CD4-positive, alpha-beta memory T cell (primary cell): ENCODE results near the gene NEAT1. TPM values are rescaled to one million over a fixed set of nuclear protein-coding genes. Genes with fewer than 3 reads are reported as not detected.
"Not testable (repeated sequence)": the region's sequence is repeated elsewhere in the genome, so short reads cannot be mapped to it uniquely, and the experiment has no call there.

Experiments used
- CTCF ChIA-PET: fragments of 350-600 bp; sonication (Branson Sonifier 250); formaldehyde crosslinking; loops from one replicate; lab custom pipeline; 2021; ENCODE audit warnings: inconsistent platforms; ENCODE audit not compliant: partially characterized antibody; lab: Charles Lee
- POLR2A ChIA-PET: fragments of 350-600 bp; sonication (Branson Sonifier 250); formaldehyde crosslinking; loops from one replicate; lab custom pipeline; 2021; ENCODE audit not compliant: partially characterized antibody; lab: Charles Lee
- DNase-seq, 5 donors: peaks; one replicate each; pipeline versions ENCODE4 v3.0.0 to v3.0.0-alpha.2; 2020 to 2022; ENCODE audit warnings: mixed read lengths in 1 of 5
- H3K27ac ChIP-seq: one replicate; pipeline ENCODE4 v1.7.0; 2013; ENCODE audit warnings: low read depth, low read length
- H3K27me3 ChIP-seq: 2 replicates; pipeline ENCODE4 v1.7.0; 2013; ENCODE audit warnings: mild to moderate bottlenecking, low read length, moderate library complexity; ENCODE audit not compliant: insufficient read depth
- H3K36me3 ChIP-seq: 2 replicates; pipeline ENCODE4 v1.7.0; 2013; ENCODE audit warnings: mild to moderate bottlenecking, low read length, moderate library complexity; ENCODE audit not compliant: insufficient read depth
- H3K4me1 ChIP-seq: 2 replicates; pipeline ENCODE4 v1.7.0; 2013; ENCODE audit warnings: mild to moderate bottlenecking, low read length, moderate library complexity; ENCODE audit not compliant: insufficient read depth
- H3K4me3 ChIP-seq, 2 donors: one replicate each; pipeline ENCODE4 v1.7.0; 2013; ENCODE audit warnings: low read length in 2 of 2, mild to moderate bottlenecking in 1 of 2
- H3K9me3 ChIP-seq, 2 donors: one replicate each; pipeline ENCODE4 v1.7.0; 2013; ENCODE audit warnings: low read length in 2 of 2, control low read depth in 1 of 2; ENCODE audit not compliant: control insufficient read depth in 1 of 2
- H3K27ac Mint-ChIP-seq, 7 donors: one replicate each; pipeline ENCODE4 v1.8.0; 2020 to 2021; ENCODE audit warnings: mixed read lengths in 7 of 7, mild to moderate bottlenecking in 6 of 7, inconsistent platforms in 3 of 7, moderate library complexity in 3 of 7
- H3K27me3 Mint-ChIP-seq, 2 donors: one replicate each; pipeline ENCODE4 v1.8.0; 2020 to 2021; ENCODE audit warnings: mixed read lengths in 2 of 2
- H3K36me3 Mint-ChIP-seq, 2 donors: one replicate each; pipeline ENCODE4 v1.8.0; 2020 to 2021; ENCODE audit warnings: mixed read lengths in 2 of 2, inconsistent platforms in 1 of 2, mild to moderate bottlenecking in 1 of 2
- H3K4me1 Mint-ChIP-seq, 4 donors: one replicate each; pipeline ENCODE4 v1.8.0; 2020 to 2021; ENCODE audit warnings: mixed read lengths in 4 of 4, mild to moderate bottlenecking in 1 of 4
- H3K4me3 Mint-ChIP-seq, 8 donors: one replicate each; pipeline ENCODE4 v1.8.0; 2020 to 2021; ENCODE audit warnings: mixed read lengths in 8 of 8, mild to moderate bottlenecking in 7 of 8, moderate library complexity in 6 of 8, inconsistent platforms in 3 of 8
- H3K9me3 Mint-ChIP-seq, 8 donors: one replicate each; pipeline ENCODE4 v1.8.0; 2020 to 2021; ENCODE audit warnings: mixed read lengths in 8 of 8, mild to moderate bottlenecking in 5 of 8, inconsistent platforms in 3 of 8, moderate library complexity in 1 of 8
- intact Hi-C: fragments of 100-400 bp; cut with micrococcal nuclease; formaldehyde crosslinking; loops from one replicate; pipeline ENCODE4 v1.15.1; 2023
- polyA plus RNA-seq, 2 donors: library from polyadenylated mRNA; unstranded; fragments of 300-500 nt; fragmentation: Illumina TruSeq; gene quantifications; one replicate each; pipeline ENCODE4 v1.2.3, GENCODE V29; 2021
- total RNA-seq, 2 experiments: library from RNA; stranded (reverse); gene quantifications; one replicate each; pipeline ENCODE4 v1.2.3, GENCODE V29; 2021

The NEAT1 gene
- total and polyA plus RNA-seq, 4 experiments from 2014 or later = 2.3 to 687 (median 344) TPM

DNA sequence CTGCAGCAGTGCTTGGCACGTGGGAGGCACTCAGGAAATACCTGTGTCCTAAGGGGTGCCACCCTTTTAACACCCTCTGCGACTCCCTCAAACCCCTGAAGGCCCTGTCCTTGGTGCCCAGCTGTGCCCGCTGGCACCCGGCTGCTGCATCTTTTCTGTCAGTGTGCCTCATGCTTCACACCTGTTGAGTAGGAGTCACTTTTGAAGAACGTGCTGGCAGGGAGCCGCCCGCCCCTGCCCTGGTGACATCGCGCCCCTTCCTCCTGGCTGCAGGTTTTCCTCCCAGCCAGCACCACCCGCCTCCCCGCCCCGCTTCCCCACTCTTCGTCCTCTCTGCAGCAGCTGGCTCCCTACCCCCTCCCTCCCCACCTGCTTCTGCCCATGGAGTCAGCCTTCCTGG, 18.4 kb upstream of the NEAT1 start:
- intact Hi-C loops = no loop called here
- POLR2A ChIA-PET = interaction anchor here (1.5 to 2.6 kb wide), 2 partner anchors 19 to 93 kb away, joined by 3 to 7 read pairs; partner anchors contain the start of gene NEAT1

DNA sequence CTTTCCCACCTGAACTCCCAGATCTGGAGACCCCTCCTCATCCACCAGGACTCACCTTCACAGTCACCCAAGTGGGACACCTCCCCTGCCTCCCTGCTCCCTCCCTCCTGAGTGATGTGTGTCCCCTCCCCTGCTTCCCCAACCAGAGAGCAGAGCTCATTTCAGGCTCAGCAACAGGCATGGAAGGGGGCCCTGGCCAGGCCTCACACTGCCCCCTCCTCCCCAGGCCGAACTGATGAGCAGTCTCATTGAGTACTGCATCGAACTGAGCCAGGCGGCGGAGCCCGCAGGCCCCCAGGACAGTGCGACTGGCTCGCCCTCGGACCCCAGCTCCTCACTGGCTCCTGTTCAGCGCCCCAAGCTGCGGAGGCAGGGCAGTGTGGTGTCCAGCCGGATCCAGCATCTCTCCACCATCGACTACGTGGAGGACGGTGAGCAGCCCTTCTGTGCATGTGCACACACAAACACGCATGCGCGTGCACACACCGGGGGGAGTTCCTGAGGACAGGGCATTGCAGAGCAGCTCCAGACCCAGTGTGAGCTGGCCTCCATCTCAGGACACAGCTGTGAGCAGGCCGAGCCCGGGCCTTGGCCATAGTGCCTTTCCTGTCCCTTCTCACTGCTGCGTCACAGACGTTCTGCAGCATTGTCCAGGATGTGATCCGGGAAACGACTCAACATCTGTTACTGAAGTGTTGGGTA, 17.8 kb upstream of the NEAT1 start:
- Histone ChIP-seq H3K27ac (no peak overlapping the region), H3K4me1 (no peaks in the 10 kb centered on the region), H3K4me3 (no peak overlapping the region), H3K36me3 (peaks cover 43% of the 10 kb centered on the region), H3K27me3 (no peaks in the 10 kb centered on the region), H3K9me3 (no peaks in the 10 kb centered on the region)
- peaks cover 12 to 47% of the 10 kb centered on the region in 2 donors for H3K36me3 Mint-ChIP-seq
- no peak overlapping the region for H3K4me3 Mint-ChIP-seq
- peak in 1 of 5 donors; percentile 12 for DNase-seq
- peaks cover 0 to 6% (median 1%) of the 10 kb centered on the region in 4 donors for H3K4me1 Mint-ChIP-seq
- ChIA-PET CTCF (interaction anchor here (2.0 kb wide), 1 partner anchor 11 kb away, joined by 10 read pairs; no protein-coding TSS in a partner anchor), POLR2A (interaction anchor here (1.5 to 2.6 kb wide), 3 partner anchors 12 to 93 kb away, joined by 3 to 7 read pairs (median 7); partner anchors contain the start of gene NEAT1)
- H3K27me3 Mint-ChIP-seq = no peaks in the 10 kb centered on the region
- H3K9me3 Mint-ChIP-seq = no peaks in the 10 kb centered on the region
- peak overlapping the region in 1 of 7 donors; percentile 57 for H3K27ac Mint-ChIP-seq
- intact Hi-C loops = no loop called here

More for the DNA sequence above, 18.4 kb upstream of the NEAT1 start:
- H3K4me1 ChIP-seq = no peaks in the 10 kb centered on the region
- peaks cover 39% of the 10 kb centered on the region for H3K36me3 ChIP-seq
- Mint-ChIP-seq H3K27me3 (no peaks in the 10 kb centered on the region), H3K36me3 (peaks cover 12 to 49% of the 10 kb centered on the region in 2 donors), H3K27ac (peak overlapping the region in 1 of 7 donors; percentile 47), H3K4me3 (no peak overlapping the region), H3K9me3 (no peaks in the 10 kb centered on the region), H3K4me1 (peaks cover 0 to 6% (median 1%) of the 10 kb centered on the region in 4 donors)
- no peaks in the 10 kb centered on the region for H3K9me3 ChIP-seq
- no peak overlapping the region for H3K4me3 ChIP-seq
- no peaks in the 10 kb centered on the region for H3K27me3 ChIP-seq
- CTCF ChIA-PET = interaction anchor here (1.1 kb wide), 1 partner anchor 104 kb away, joined by 3 read pairs; no protein-coding TSS in a partner anchor
- H3K27ac ChIP-seq = no peak overlapping the region
- peak in 1 of 5 donors; percentile 9 for DNase-seq

DNA sequence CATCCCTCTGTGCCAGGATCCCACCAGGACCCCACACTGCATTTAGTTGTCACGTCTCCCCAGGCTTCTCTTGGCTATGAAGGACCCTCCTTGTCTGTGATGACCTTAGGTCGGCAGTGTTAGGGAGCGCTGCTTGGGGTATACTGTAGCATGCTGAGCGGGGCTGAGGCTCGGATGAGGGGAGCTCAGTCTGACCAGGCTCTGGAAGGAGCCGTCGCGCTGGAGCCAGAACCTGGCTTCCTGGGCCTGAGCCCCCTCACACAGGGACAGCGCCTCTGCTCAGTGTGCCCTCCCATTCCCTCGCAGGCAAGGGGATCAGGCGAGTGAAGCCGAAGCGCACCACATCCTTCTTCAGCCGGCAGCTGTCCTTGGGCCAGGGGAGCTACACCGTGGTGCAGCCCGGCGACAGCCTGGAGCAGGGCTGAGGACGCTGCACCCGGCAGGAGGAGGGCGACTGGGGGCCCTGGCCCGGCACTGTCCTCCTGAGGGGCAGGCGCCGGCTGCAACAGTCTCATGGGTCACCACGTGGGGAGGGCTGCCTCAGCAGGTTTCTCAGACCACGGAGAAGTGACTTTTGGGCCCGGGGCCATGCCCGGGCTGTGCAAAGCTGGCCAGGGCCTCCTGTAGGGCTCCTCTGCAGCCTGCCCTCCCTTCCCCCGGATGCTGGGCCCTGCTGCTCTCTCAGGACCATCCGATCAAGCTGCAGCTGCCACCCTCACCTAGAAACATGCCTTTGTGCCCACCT, 11.5 kb upstream of the NEAT1 start:
- POLR2A ChIA-PET = interaction anchor here (1.7 to 22.2 kb wide), 4 partner anchors 12 to 88 kb away, joined by 8 to 3839 read pairs (median 602); partner anchors contain the start of genes FRMD8, MALAT1, NEAT1 and SLC25A45
- H3K4me1 Mint-ChIP-seq = peaks cover 3 to 8% (median 6%) of the 10 kb centered on the region in 4 donors
- H3K9me3 Mint-ChIP-seq = no peaks in the 10 kb centered on the region
- peaks cover 8 to 28% of the 10 kb centered on the region in 2 donors for H3K36me3 Mint-ChIP-seq
- Histone ChIP-seq H3K27me3 (no peaks in the 10 kb centered on the region), H3K4me3 (no peak overlapping the region), H3K27ac (no peak overlapping the region), H3K36me3 (peaks cover 27% of the 10 kb centered on the region), H3K9me3 (no peaks in the 10 kb centered on the region), H3K4me1 (peaks cover 6% of the 10 kb centered on the region)
- no peak overlapping the region for H3K27ac Mint-ChIP-seq
- intact Hi-C loops = no loop called here
- DNase-seq = no peak
- CTCF ChIA-PET = interaction anchor here (1.2 to 10.6 kb wide), 3 partner anchors 24 to 98 kb away, joined by 3 to 186 read pairs (median 4); partner anchors contain the start of gene MALAT1
- H3K4me3 Mint-ChIP-seq = no peak overlapping the region
- H3K27me3 Mint-ChIP-seq = no peaks in the 10 kb centered on the region

DNA sequence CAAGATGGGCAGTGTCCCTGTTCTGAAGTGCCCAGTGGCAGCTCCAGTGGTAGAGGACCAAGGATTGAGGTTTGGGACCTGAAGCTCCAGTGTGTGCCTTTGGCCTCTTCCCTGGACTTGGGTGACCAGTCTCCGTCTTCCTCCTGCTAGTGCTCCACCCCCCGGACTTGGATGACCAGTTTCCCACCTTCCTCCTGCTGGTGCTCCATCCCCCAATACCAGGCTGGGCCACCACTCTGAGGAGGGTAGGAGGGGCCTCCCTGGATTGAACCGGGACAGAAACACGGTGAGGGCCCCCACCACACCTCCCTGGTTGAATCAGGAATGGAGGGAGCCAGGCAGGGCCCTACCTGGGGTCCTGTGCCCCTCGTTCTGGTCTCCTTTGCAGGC, 10.9 kb upstream of the NEAT1 start:
- intact Hi-C loops = no loop called here
- Histone ChIP-seq H3K27ac (no peak overlapping the region), H3K9me3 (no peaks in the 10 kb centered on the region), H3K36me3 (peaks cover 27% of the 10 kb centered on the region), H3K4me1 (peaks cover 11% of the 10 kb centered on the region), H3K4me3 (no peak overlapping the region), H3K27me3 (no peaks in the 10 kb centered on the region)
- H3K4me3 Mint-ChIP-seq = no peak overlapping the region
- H3K4me1 Mint-ChIP-seq = peaks cover 5 to 14% (median 10%) of the 10 kb centered on the region in 4 donors
- H3K27ac Mint-ChIP-seq = no peak overlapping the region
- no peaks in the 10 kb centered on the region for H3K27me3 Mint-ChIP-seq
- CTCF ChIA-PET = interaction anchor here (1.2 to 10.6 kb wide), 3 partner anchors 24 to 97 kb away, joined by 3 to 186 read pairs (median 4); partner anchors contain the start of gene MALAT1
- POLR2A ChIA-PET = interaction anchor here (1.7 to 22.2 kb wide), 4 partner anchors 12 to 87 kb away, joined by 8 to 3839 read pairs (median 602); partner anchors contain the start of genes FRMD8, MALAT1, NEAT1 and SLC25A45
- H3K36me3 Mint-ChIP-seq = peaks cover 8 to 28% of the 10 kb centered on the region in 2 donors
- DNase-seq = no peak
- H3K9me3 Mint-ChIP-seq = no peaks in the 10 kb centered on the region

DNA sequence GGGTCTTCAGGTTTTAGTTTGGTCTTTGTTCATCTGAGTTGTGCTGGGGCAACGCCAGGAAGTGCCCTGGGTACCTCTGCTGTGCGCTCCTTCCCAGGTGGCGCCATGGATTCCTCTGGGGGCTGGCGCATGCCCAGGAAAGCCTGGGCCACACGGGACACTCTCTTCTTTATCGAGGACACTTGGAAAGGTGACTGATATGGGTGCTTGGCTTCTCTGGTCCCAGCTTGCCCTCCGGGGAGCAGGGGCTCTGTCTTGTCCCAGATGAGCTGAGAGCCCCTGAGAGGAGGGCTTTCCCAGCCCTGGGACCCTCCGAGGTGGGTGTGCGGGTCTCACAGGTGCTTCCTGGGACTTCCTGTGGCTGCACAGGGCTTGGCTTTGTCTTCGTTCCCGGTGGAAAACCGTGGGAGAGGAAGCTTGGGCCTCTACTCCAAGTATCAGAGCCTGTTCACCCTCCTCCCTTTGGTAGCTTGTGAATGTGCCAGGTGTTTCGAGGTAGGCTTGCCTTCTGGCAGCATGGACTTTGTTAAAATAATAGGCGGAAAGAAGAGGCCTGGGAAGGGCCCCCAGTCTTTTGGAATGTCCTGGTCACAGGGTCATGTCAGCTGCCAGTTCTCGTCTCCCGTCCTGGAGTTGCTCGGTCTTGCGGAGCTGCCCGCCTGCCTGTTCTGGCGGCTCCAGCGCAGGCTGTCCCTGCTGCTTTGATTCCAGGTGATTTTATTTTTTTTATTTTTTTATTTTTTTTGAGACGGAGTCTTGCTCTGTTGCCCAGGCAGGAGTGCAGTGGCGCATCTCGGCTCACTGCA, 10.1 kb upstream of the NEAT1 start:
- no peaks in the 10 kb centered on the region for H3K27me3 Mint-ChIP-seq
- H3K4me1 Mint-ChIP-seq = peaks cover 12 to 22% (median 16%) of the 10 kb centered on the region in 4 donors
- no peaks in the 10 kb centered on the region for H3K9me3 Mint-ChIP-seq
- no peak overlapping the region for H3K27ac Mint-ChIP-seq
- H3K4me3 Mint-ChIP-seq = no peak overlapping the region
- intact Hi-C loops = no loop called here
- DNase-seq = no peak
- Histone ChIP-seq H3K36me3 (peaks cover 26% of the 10 kb centered on the region), H3K27ac (no peak overlapping the region), H3K9me3 (no peaks in the 10 kb centered on the region), H3K4me1 (peaks cover 19% of the 10 kb centered on the region), H3K27me3 (no peaks in the 10 kb centered on the region), H3K4me3 (no peak overlapping the region)
- POLR2A ChIA-PET = interaction anchor here (0.9 to 22.2 kb wide), 6 partner anchors 11 to 277 kb away, joined by 3 to 3839 read pairs (median 485); partner anchors contain the start of genes FRMD8, MALAT1, NEAT1 and SLC25A45
- CTCF ChIA-PET = interaction anchor here (1.2 to 10.6 kb wide), 4 partner anchors 25 to 182 kb away, joined by 3 to 186 read pairs (median 4); no protein-coding TSS in a partner anchor
- peaks cover 8 to 30% of the 10 kb centered on the region in 2 donors for H3K36me3 Mint-ChIP-seq

DNA sequence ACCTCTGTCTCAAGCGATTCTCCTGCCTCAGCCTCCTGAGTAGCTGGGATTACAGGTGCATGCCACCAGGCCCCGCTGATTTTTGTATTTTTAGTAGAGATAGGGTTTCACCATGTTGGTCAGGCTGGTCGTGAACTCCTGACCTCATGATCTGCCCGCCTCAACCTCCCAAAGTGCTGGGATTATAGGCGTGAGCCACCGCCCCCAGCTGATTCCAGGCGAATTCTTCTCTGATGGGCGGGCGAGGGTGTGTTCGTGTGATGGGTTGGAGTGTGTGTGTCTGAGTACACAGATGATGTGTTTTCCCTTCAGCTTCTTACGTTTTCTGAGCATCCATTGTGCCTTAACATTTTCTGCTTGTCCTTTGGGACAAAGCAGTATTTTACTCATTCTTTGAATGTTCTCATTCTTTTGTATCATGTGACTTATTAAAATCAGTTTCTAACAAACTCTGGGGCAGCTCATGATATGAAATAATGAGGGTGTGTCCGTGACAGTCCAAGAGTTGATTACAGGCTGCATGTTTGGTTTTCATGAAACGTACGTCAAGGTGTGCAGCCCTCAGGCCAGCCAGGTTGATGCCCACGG, 9.4 kb upstream of the NEAT1 start:
- H3K4me1 ChIP-seq = peaks cover 26% of the 10 kb centered on the region
- H3K4me3 Mint-ChIP-seq, H3K27me3 ChIP-seq, H3K9me3 Mint-ChIP-seq, H3K27me3 Mint-ChIP-seq, H3K27ac ChIP-seq, H3K9me3 ChIP-seq, H3K4me3 ChIP-seq, intact Hi-C loops, DNase-seq: not testable (repeated sequence)
- CTCF ChIA-PET = interaction anchor here (1.2 to 10.6 kb wide), 4 partner anchors 26 to 181 kb away, joined by 3 to 186 read pairs (median 4); no protein-coding TSS in a partner anchor
- Mint-ChIP-seq H3K4me1 (peaks cover 15 to 27% (median 21%) of the 10 kb centered on the region in 4 donors), H3K36me3 (peaks cover 8 to 31% of the 10 kb centered on the region in 2 donors), H3K27ac (peak overlapping the region in 2 of 7 donors; percentile 12 to 85)
- peaks cover 25% of the 10 kb centered on the region for H3K36me3 ChIP-seq
- POLR2A ChIA-PET = interaction anchor here (0.8 to 22.2 kb wide), 8 partner anchors 13 to 278 kb away, joined by 3 to 3839 read pairs (median 226); partner anchors contain the start of genes FRMD8, MALAT1, NEAT1 and SLC25A45
